ENCODE measurements around the gene BCAS3. TPM values are rescaled to one million over a fixed set of nuclear protein-coding genes. Genes with fewer than 3 reads are reported as not detected.

The BCAS3 gene
- total RNA-seq, 1 donor from 2014 or later, result 44.8 TPM

GRCh38 chr17:61284174-61284573, 606.5 kb downstream of the BCAS3 start:
- Mint-ChIP-seq H3K4me1 (ENCODE audit: low read depth, unreplicated experiment) (peaks cover 14% of the 10 kb centered on the region), H3K27ac (ENCODE audit: unreplicated experiment) (no peak overlapping the region), H3K9me3 (ENCODE audit: unreplicated experiment) (peaks cover 2% of the 10 kb centered on the region), H3K4me3 (ENCODE audit: unreplicated experiment) (no peak overlapping the region), H3K27me3 (ENCODE audit: unreplicated experiment) (no peaks in the 10 kb centered on the region), H3K36me3 (ENCODE audit: unreplicated experiment) (peaks cover 3% of the 10 kb centered on the region)
- DNase-seq, result no peak
- TF ChIP-seq CTCF (IDR thresholded peaks at IDR 0.05; ENCODE audit: partially characterized antibody, unreplicated experiment), result no peak

GRCh38 chr17:61284746-61285145, 607.1 kb downstream of the BCAS3 start:
- TF ChIP-seq CTCF (IDR thresholded peaks at IDR 0.05; ENCODE audit: partially characterized antibody, unreplicated experiment), result no peak
- peaks cover 3% of the 10 kb centered on the region for H3K36me3 Mint-ChIP-seq (ENCODE audit: unreplicated experiment)
- peaks cover 16% of the 10 kb centered on the region for H3K4me1 Mint-ChIP-seq (ENCODE audit: low read depth, unreplicated experiment)
- DNase-seq, result no peak
- no peaks in the 10 kb centered on the region for H3K27me3 Mint-ChIP-seq (ENCODE audit: unreplicated experiment)
- no peak overlapping the region for H3K4me3 Mint-ChIP-seq (ENCODE audit: unreplicated experiment)
- peaks cover 2% of the 10 kb centered on the region for H3K9me3 Mint-ChIP-seq (ENCODE audit: unreplicated experiment)
- no peak overlapping the region for H3K27ac Mint-ChIP-seq (ENCODE audit: unreplicated experiment)

- no peak overlapping the region for H3K27ac Mint-ChIP-seq (ENCODE audit: unreplicated experiment)
- peak; percentile 33 for DNase-seq
- H3K4me1 Mint-ChIP-seq (ENCODE audit: low read depth, unreplicated experiment), result peaks cover 16% of the 10 kb centered on the region
- TF ChIP-seq CTCF (IDR thresholded peaks at IDR 0.05; ENCODE audit: partially characterized antibody, unreplicated experiment), result no peak
- H3K9me3 Mint-ChIP-seq (ENCODE audit: unreplicated experiment), result peaks cover 2% of the 10 kb centered on the region
- no peaks in the 10 kb centered on the region for H3K27me3 Mint-ChIP-seq (ENCODE audit: unreplicated experiment)
- peaks cover 3% of the 10 kb centered on the region for H3K36me3 Mint-ChIP-seq (ENCODE audit: unreplicated experiment)
- H3K4me3 Mint-ChIP-seq (ENCODE audit: unreplicated experiment), result no peak overlapping the region
These were observed 608.1 kb downstream of the BCAS3 start for GRCh38 chr17:61285526-61286320.

GRCh38 chr17:61286449-61286848, 608.8 kb downstream of the BCAS3 start:
- Mint-ChIP-seq H3K4me1 (ENCODE audit: low read depth, unreplicated experiment) (peaks cover 16% of the 10 kb centered on the region), H3K27ac (ENCODE audit: unreplicated experiment) (no peak overlapping the region)

More at GRCh38 chr17:61286449-61286848, 608.8 kb downstream of the BCAS3 start:
- no peak overlapping the region for H3K4me3 Mint-ChIP-seq (ENCODE audit: unreplicated experiment)
- no peak for DNase-seq
- no peaks in the 10 kb centered on the region for H3K27me3 Mint-ChIP-seq (ENCODE audit: unreplicated experiment)
- no peak for TF ChIP-seq CTCF (IDR thresholded peaks at IDR 0.05; ENCODE audit: partially characterized antibody, unreplicated experiment)
- H3K36me3 Mint-ChIP-seq (ENCODE audit: unreplicated experiment), result peaks cover 3% of the 10 kb centered on the region
- peaks cover 2% of the 10 kb centered on the region for H3K9me3 Mint-ChIP-seq (ENCODE audit: unreplicated experiment)

Data from glutamatergic neuron (in vitro differentiated cells).